ENCODE data around the gene ERICH2.

DNA sequence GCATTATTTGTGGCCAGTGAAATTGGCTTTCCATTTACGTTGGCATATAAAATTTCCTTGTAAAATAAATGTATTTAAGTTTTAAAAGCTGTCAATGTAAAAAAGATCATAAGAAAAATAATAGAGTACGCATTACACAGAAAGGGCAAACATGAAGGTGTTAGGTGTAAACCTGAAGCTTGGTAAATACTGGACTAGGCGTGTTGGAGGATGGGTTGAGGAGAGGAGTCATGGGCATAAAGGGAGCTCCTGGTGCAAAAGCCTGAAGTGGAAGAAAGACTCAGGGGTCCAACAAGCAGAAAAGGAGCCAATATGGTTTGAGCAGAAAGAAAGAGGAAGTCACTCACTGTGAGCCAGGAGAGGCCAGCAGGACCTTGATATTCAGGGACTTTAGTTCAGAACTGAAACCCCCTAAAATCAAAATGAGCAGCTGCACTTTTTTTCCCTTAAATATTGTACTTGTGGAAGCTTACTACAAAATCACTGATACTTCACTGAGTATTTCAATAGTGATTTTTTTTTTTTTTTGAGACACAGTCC, 30.6 kb upstream of the ERICH2 start:
- TF ChIP-seq, protein P1, sequence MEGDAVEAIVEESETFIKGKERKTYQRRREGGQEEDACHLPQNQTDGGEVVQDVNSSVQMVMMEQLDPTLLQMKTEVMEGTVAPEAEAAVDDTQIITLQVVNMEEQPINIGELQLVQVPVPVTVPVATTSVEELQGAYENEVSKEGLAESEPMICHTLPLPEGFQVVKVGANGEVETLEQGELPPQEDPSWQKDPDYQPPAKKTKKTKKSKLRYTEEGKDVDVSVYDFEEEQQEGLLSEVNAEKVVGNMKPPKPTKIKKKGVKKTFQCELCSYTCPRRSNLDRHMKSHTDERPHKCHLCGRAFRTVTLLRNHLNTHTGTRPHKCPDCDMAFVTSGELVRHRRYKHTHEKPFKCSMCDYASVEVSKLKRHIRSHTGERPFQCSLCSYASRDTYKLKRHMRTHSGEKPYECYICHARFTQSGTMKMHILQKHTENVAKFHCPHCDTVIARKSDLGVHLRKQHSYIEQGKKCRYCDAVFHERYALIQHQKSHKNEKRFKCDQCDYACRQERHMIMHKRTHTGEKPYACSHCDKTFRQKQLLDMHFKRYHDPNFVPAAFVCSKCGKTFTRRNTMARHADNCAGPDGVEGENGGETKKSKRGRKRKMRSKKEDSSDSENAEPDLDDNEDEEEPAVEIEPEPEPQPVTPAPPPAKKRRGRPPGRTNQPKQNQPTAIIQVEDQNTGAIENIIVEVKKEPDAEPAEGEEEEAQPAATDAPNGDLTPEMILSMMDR (IDR thresholded peaks at IDR 0.05) = no peak
- no peak for TF ChIP-seq POLR2A (IDR thresholded peaks at IDR 0.05)
